Loucy (cell line): ENCODE measurements around the gene ATAD3B.

Experiments used
- H2AFZ ChIP-seq: fragments of 200-600 bp; sonication (generic); 2 replicates; pipeline ENCODE4 v1.6.0; 2016; ENCODE audit warnings: antibody characterized with exemption, mild to moderate bottlenecking, low read length, moderate library complexity
- H3F3A ChIP-seq: fragments of 200-600 bp; 2 replicates; pipeline ENCODE4 v1.6.0; 2016; ENCODE audit warnings: antibody characterized with exemption, low read depth, mild to moderate bottlenecking
- H3K27me3 ChIP-seq: fragments of 200-600 bp; sonication (generic); 2 replicates; pipeline ENCODE4 v1.6.1; 2014; ENCODE audit warnings: low read length, mild to moderate bottlenecking; ENCODE audit not compliant: insufficient read depth, poor library complexity, severe bottlenecking
- H3K36me3 ChIP-seq: fragments of 200-600 bp; sonication (generic); 2 replicates; pipeline ENCODE4 v1.6.1; 2016; ENCODE audit warnings: low read length; ENCODE audit not compliant: insufficient read depth
- H3K4me1 ChIP-seq: fragments of 200-600 bp; sonication (generic); 2 replicates; pipeline ENCODE4 v1.5.1; 2014; ENCODE audit warnings: low read length, mild to moderate bottlenecking; ENCODE audit not compliant: insufficient read depth, poor library complexity, severe bottlenecking
- H3K4me2 ChIP-seq: fragments of 200-600 bp; sonication (generic); 2 replicates; pipeline ENCODE4 v1.6.0; 2014; ENCODE audit warnings: antibody characterized with exemption, low read length, low read depth, mild to moderate bottlenecking; ENCODE audit not compliant: poor library complexity, severe bottlenecking
- H3K4me3 ChIP-seq: fragments of 200-600 bp; sonication (generic); 2 replicates; pipeline ENCODE4 v1.5.1; 2014; ENCODE audit warnings: low read length, mild to moderate bottlenecking, mixed read lengths; ENCODE audit not compliant: poor library complexity, severe bottlenecking
- H3K79me2 ChIP-seq: fragments of 200-600 bp; sonication (generic); 2 replicates; pipeline ENCODE4 v1.6.1; 2014; ENCODE audit warnings: low read length; ENCODE audit not compliant: insufficient read depth
- H3K9ac ChIP-seq: fragments of 200-600 bp; sonication (generic); 2 replicates; pipeline ENCODE4 v1.6.0; 2014; ENCODE audit warnings: mild to moderate bottlenecking, low read depth, low read length, moderate library complexity; ENCODE audit not compliant: poor library complexity, severe bottlenecking
- H3K9me2 ChIP-seq: fragments of 200-600 bp; sonication (generic); replicated peaks from 2 replicates; pipeline ENCODE4 v1.6.1; 2016; ENCODE audit warnings: low read depth, low read length, mixed read lengths
- H3K9me3 ChIP-seq: fragments of 200-600 bp; sonication (generic); 2 replicates; pipeline ENCODE4 v1.6.1; 2014; ENCODE audit warnings: mild to moderate bottlenecking, antibody characterized with exemption, low read length, low read depth; ENCODE audit not compliant: insufficient read depth
- H4K20me1 ChIP-seq: fragments of 200-600 bp; sonication (generic); 2 replicates; pipeline ENCODE4 v1.6.0; 2014; ENCODE audit warnings: antibody characterized with exemption, low read length, mild to moderate bottlenecking; ENCODE audit not compliant: insufficient read depth, poor library complexity, severe bottlenecking
- EZH2phosphoT487 ChIP-seq: fragments of 200-600 bp; IDR thresholded peaks from 2 replicates; pipeline ENCODE4 v1.6.1; 2018; ENCODE audit warnings: antibody characterized with exemption, mild to moderate bottlenecking, moderate library complexity, borderline replicate concordance
- TF ChIP-seq, protein P1 (sequence below): fragments of 200-600 bp; sonication (generic); conservative IDR thresholded peaks from 2 replicates; pipeline ENCODE4 v1.5.1; 2014; ENCODE audit warnings: mild to moderate bottlenecking, antibody characterized with exemption, low read length

Gene ATAD3B

GRCh38 chr1:1543706-1544099 lies 72.1 kb downstream of the ATAD3B start:
- no peaks in the 10 kb centered on the region for H3K4me1 ChIP-seq
- no peaks in the 10 kb centered on the region for H3K36me3 ChIP-seq

DNA sequence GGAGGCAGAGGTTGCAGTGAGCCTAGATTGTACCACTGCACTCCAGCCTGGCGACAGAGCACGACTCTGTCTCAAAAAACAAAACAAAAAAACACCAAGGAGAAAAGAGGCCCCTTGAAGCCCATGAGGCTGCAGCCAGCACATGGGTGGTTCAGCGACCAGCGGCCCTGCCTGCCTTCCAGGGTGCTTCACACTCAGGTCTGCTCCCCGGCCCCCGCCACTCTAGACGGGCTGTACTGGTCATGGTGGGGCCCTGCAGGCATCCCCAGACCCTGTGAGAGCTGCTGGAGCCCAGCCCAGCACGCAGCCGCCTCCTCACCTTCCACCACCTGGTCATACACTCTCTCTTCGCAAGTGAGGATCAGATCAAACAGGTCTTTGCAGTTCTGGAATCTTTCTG lies 73.0 kb downstream of the ATAD3B start:
- Histone ChIP-seq H3K79me2 (no peaks in the 10 kb centered on the region), H3K9ac (no peak overlapping the region), H3F3A (no peaks in the 10 kb centered on the region), H3K4me2 (no peak overlapping the region), H2AFZ (no peak overlapping the region), H3K9me3 (no peaks in the 10 kb centered on the region), H4K20me1 (no peaks in the 10 kb centered on the region), H3K36me3 (no peaks in the 10 kb centered on the region), H3K27me3 (no peaks in the 10 kb centered on the region), H3K9me2 (no peaks in the 10 kb centered on the region), H3K4me1 (no peaks in the 10 kb centered on the region), H3K4me3 (no peak overlapping the region)
- TF ChIP-seq EZH2phosphoT487, result no peak
- TF ChIP-seq, protein P1, sequence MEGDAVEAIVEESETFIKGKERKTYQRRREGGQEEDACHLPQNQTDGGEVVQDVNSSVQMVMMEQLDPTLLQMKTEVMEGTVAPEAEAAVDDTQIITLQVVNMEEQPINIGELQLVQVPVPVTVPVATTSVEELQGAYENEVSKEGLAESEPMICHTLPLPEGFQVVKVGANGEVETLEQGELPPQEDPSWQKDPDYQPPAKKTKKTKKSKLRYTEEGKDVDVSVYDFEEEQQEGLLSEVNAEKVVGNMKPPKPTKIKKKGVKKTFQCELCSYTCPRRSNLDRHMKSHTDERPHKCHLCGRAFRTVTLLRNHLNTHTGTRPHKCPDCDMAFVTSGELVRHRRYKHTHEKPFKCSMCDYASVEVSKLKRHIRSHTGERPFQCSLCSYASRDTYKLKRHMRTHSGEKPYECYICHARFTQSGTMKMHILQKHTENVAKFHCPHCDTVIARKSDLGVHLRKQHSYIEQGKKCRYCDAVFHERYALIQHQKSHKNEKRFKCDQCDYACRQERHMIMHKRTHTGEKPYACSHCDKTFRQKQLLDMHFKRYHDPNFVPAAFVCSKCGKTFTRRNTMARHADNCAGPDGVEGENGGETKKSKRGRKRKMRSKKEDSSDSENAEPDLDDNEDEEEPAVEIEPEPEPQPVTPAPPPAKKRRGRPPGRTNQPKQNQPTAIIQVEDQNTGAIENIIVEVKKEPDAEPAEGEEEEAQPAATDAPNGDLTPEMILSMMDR, result no peak

More at GRCh38 chr1:1543706-1544099, 72.1 kb downstream of the ATAD3B start:
- TF ChIP-seq, protein P1, result no peak
- TF ChIP-seq EZH2phosphoT487, result no peak
- Histone ChIP-seq H3K27me3 (no peaks in the 10 kb centered on the region), H3K9me2 (no peaks in the 10 kb centered on the region), H4K20me1 (no peaks in the 10 kb centered on the region), H3K79me2 (no peaks in the 10 kb centered on the region), H3F3A (no peaks in the 10 kb centered on the region), H3K4me2 (no peak overlapping the region), H3K9ac (no peak overlapping the region), H3K4me3 (no peak overlapping the region), H2AFZ (no peak overlapping the region), H3K9me3 (no peaks in the 10 kb centered on the region)
